Measurements from ENCODE around the gene ACOX2.
"Not testable (repeated sequence)": the region's sequence is repeated elsewhere in the genome, so short reads cannot be mapped to it uniquely, and the experiment has no call there.

Gene ACOX2

DNA sequence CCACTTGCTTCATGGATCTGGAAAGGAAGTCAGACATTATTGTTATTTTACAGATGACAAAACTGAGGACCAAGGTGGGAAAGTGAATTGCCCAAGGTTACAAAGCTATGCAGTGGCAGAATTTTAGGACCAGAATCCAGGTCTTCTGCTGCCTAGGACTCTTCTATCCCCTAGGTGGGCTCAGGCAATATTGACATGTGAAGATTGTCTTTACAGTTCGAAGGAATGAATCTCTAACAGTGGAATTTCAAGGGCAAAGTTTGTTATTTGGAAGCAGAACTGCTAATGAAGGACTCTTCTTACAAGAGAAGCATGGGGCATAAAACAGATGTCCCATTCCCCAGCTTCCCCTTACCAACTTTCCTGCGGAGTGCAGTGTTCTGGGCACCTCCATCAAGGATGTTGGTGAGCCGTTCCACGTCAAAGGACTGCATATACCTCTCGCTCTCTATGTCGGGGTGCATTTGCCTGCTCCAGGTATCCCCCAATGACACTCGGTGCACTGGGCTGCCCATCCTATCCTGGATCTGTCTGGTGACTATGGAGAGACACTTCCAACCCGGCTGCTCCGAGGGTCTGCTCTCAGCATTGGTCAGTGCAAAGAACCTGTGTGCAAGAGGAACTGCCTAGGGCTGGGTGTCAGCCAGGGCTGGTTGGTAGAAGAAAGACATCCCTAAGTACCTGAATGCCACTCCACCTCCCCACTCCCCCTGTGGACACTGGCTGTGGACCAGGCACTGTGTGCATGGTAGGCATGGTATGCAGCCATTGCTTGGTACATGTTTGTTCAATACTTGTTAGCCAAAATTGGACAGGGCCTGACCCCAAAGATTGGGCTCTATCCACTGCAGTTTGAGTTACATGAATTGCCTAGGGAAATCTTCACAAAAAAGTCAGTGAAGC is 2.1 kb downstream of the ACOX2 start:
- DNase-seq: no peak

GRCh38 chr3:58532794-58533220 is 4.2 kb downstream of the ACOX2 start:
- peak; percentile 82 to 87 for DNase-seq

- no peak for DNase-seq
These were observed 5.0 kb downstream of the ACOX2 start for GRCh38 chr3:58531956-58532355.

GRCh38 chr3:58531555-58531954 is 5.4 kb downstream of the ACOX2 start:
- no peak for DNase-seq

- DNase-seq: no peak
These were observed 6.6 kb downstream of the ACOX2 start for GRCh38 chr3:58530354-58530865.

GRCh38 chr3:58529516-58530353 is 7.3 kb downstream of the ACOX2 start:
- peak in 1 of 2 experiments; percentile 26 for DNase-seq

- DNase-seq: no peak
These were observed 8.4 kb downstream of the ACOX2 start for GRCh38 chr3:58528629-58529028.

- not testable (repeated sequence) for DNase-seq
These were observed 9.6 kb downstream of the ACOX2 start for GRCh38 chr3:58527440-58527839.

DNA sequence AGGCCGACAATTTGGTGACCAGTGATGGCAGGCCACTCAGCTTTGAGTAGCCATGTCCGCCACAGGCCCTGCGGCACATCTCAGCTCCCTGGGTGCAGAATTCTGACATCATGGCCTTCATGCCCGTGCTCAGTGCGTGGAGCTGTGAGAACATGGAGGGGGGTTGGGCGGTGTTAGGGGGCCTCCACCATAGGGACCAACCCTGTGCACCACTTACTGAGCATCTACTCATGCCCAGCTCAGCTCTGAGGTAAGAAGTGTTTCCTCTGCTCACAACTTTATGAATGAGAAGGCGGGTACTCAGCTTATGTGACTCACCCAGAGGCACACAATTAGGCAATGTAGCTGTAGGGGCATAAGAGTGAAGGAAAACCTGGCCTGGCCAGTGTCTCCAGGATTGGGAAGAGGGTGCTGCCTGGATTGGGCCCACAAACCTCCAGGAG is 10.5 kb downstream of the ACOX2 start:
- no peak for DNase-seq

DNA sequence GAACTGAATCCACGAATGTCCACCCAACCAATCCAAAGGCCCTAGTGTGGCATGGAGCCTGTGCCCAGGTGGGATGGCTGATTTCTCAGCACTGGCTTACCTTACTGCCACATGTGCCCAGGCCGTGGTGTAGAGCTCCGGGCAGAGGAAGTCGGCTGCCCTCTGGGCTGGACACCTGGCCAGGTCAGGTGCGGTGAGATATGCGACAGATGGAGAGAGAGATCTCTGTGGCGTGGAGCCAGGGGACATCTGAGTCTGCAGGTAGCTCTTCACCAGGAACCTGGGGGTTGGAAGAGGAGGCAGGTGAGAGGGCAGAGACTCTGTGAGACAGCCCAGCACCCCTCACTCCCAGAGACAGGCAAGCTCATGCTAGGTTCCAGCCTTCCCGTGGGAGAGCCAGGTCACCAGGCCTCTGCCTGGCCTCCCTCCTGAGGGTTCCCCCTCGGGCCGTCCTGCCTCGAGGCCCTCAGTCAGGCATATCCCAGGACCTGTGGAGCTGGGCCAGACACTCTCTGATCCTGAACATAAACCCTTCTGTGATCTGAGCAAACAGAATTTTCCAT is 12.6 kb downstream of the ACOX2 start:
- no peak for DNase-seq

GRCh38 chr3:58522759-58523425 is 14.1 kb downstream of the ACOX2 start:
- DNase-seq: no peak

DNA sequence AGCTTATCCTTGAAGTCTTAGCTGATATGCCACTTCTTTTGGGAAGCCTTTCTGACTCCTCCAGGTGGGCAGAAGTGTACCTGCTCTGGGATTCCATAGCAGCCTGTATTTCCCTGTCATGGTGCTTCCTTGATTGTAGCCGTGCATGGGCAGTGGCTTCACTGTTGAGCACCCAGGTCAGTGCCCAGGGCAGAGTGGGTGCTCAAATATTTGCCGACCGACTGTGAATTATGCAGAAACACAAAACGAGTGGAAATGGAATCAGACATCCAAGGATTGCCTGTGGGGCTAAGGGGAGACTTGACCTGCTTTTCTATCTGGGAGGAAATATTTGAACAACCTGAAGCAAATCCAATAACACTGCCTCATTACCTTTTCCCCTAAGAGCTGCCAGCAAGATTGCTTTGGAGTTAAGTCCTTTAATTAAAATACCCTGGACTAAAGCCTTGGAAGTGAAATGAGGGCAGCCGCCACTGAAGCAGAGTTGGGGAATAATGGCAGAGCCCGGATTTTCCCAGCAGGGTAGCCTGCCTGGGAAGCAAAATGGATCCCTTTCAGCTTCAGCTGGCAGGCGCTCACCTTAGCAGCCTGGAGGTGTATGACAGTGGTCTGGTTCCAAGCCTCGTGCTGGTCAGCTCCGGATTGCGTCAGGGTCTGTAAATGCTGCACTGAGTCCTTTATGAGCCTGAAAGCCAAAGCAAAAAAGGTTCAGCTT is 14.9 kb downstream of the ACOX2 start:
- no peak for DNase-seq

DNA sequence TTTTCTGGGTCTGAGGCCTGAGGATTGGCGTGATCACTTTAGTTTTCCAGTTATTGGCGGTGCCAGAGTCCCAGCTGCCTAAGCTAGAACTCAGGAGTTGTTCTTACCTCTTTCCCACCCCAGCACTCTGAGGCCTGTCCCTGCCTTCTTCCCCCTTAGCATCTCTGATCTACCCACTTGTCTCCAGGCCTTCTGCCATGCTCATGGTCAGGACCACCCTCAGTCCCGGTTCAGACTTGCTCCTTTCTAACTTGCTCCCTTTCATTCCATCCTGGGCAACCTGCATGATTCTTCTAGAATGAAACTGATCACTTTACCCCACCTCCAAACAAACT is 15.7 kb downstream of the ACOX2 start:
- no peak for DNase-seq

DNA sequence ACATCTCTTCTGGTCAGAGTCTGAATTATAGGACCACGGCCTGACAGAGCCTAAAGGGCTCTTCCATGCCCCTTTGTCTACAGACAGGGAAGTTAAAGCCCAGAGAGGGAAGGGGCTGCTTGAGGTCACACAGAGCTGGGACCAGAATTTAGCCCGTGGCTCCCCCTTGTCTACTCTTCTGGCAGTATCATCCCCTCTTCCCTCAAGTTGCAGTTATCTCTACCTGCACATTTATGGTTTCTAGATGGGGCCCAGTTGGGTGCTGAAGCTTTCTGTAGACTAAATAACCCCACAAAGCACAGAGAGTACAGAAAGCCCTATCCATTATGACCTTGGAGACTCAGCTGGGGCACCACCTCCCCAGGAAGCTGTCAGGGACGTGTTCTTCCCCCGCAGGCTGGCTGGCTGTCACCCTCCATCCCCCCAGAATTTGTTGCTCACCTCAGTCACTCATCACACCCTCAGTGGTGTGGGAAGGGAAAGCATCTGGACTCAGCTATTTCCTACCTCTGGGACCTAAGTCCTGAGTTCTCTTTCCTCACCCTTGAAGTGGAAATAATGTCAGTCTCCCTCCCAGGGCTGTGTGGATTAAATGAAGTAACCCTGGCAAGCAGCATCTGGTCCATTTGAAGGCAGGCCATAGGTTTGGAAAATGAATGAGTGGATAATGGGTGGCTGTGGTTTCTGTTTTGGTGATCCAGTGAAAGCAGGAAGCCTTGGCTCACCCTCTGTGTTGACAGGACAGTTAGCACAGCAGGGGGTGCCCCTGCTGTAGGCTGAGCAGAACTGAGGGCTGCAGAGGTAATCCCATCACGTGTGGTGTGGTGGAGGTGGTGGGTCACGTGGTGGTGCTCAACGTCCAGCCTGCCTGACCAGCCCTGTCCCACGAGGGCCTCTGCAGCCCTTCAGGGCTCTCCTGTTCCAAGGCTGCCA is 16.3 kb downstream of the ACOX2 start:
- no peak for DNase-seq

GRCh38 chr3:58519668-58520402 is 17.2 kb downstream of the ACOX2 start:
- DNase-seq: no peak

DNA sequence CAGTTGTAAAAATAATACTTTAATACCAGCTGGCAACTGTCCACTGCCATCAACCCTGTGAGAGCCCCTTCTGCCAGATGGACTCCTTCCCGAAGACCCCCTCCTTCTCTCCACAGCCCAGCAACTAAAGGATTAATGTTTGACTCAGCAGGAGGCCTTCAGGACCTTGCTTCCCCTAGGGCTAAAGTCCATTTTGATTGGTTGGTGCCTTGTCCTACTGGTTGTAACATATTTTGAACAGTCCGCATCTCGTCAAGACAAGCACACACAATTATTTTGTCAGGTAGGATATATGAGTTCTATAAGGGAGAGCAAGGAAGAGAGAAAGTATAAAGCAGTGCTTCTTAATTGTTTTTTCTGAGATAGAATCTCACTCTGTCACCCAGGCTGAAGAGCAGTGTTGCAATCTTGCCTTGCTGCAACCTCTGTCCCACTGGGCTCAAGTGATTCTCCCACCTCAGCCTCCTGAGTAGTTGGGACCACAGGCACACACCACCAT is 18.6 kb downstream of the ACOX2 start:
- no peak for DNase-seq

- no peak for DNase-seq
These were observed 22.6 kb downstream of the ACOX2 start for GRCh38 chr3:58514405-58514804.

- DNase-seq: no peak
These were observed 28.6 kb downstream of the ACOX2 start for GRCh38 chr3:58508437-58508836.

GRCh38 chr3:58507356-58508078 is 29.5 kb downstream of the ACOX2 start:
- DNase-seq: no peak

Data from activated CD4-positive, alpha-beta T cell treated with anti-CD3 and anti-CD28 coated beads, Interleukin-2, amount 50 U/mL, for 48 hours (primary cell).